AG20443 (cell line): Measurements from ENCODE around the gene ARAP2.
"Not testable (repeated sequence)": the region's sequence is repeated elsewhere in the genome, so short reads cannot be mapped to it uniquely, and the experiment has no call there.

Source experiments
- DNase-seq: peaks from one replicate; pipeline ENCODE4 v3.0.0; 2012; ENCODE audit warnings: low spot score, mixed read lengths

The ARAP2 gene

GRCh38 chr4:36182315-36182714 lies 62.0 kb downstream of the ARAP2 start:
- not testable (repeated sequence) for DNase-seq

GRCh38 chr4:36180206-36180605 lies 64.1 kb downstream of the ARAP2 start:
- no peak for DNase-seq

GRCh38 chr4:36178484-36178883 lies 65.8 kb downstream of the ARAP2 start:
- DNase-seq, result no peak

- DNase-seq, result no peak
Observed at GRCh38 chr4:36177946-36178345, 66.4 kb downstream of the ARAP2 start.

GRCh38 chr4:36174570-36174969 lies 69.7 kb downstream of the ARAP2 start:
- no peak for DNase-seq

- DNase-seq, result no peak
Observed at GRCh38 chr4:36173905-36174304, 70.4 kb downstream of the ARAP2 start.

GRCh38 chr4:36172656-36173055 lies 71.7 kb downstream of the ARAP2 start:
- no peak for DNase-seq

- no peak for DNase-seq
Observed at GRCh38 chr4:36168127-36168878, 76.0 kb downstream of the ARAP2 start.

- no peak for DNase-seq
Observed at GRCh38 chr4:36165631-36166005, 78.7 kb downstream of the ARAP2 start.

- no peak for DNase-seq
Observed at GRCh38 chr4:36164900-36165630, 79.2 kb downstream of the ARAP2 start.

- DNase-seq, result no peak
Observed at GRCh38 chr4:36163198-36163597, 81.1 kb downstream of the ARAP2 start.

- DNase-seq, result no peak
Observed at GRCh38 chr4:36159208-36159607, 85.1 kb downstream of the ARAP2 start.

GRCh38 chr4:36152735-36153134 lies 91.6 kb downstream of the ARAP2 start:
- DNase-seq, result no peak

- DNase-seq, result no peak
Observed at GRCh38 chr4:36142504-36142903, 101.8 kb downstream of the ARAP2 start.

GRCh38 chr4:36141186-36141585 lies 103.1 kb downstream of the ARAP2 start:
- DNase-seq, result no peak

GRCh38 chr4:36140421-36140820 lies 103.9 kb downstream of the ARAP2 start:
- no peak for DNase-seq

GRCh38 chr4:36138220-36138619 lies 106.1 kb downstream of the ARAP2 start:
- DNase-seq, result no peak

GRCh38 chr4:36137336-36137735 lies 107.0 kb downstream of the ARAP2 start:
- DNase-seq, result no peak

GRCh38 chr4:36133658-36134057 lies 110.7 kb downstream of the ARAP2 start:
- DNase-seq, result no peak

GRCh38 chr4:36133086-36133485 lies 111.2 kb downstream of the ARAP2 start:
- no peak for DNase-seq

- no peak for DNase-seq
Observed at GRCh38 chr4:36130641-36131040, 113.7 kb downstream of the ARAP2 start.

- DNase-seq, result no peak
Observed at GRCh38 chr4:36128689-36129088, 115.6 kb downstream of the ARAP2 start.

- DNase-seq, result no peak
Observed at GRCh38 chr4:36123906-36124305, 120.4 kb downstream of the ARAP2 start.

GRCh38 chr4:36115312-36115711 lies 129.0 kb downstream of the ARAP2 start:
- no peak for DNase-seq
